Measurements from ENCODE around the gene TIMM10.
"Not testable (repeated sequence)": the region's sequence is repeated elsewhere in the genome, so short reads cannot be mapped to it uniquely, and the experiment has no call there.

DNA sequence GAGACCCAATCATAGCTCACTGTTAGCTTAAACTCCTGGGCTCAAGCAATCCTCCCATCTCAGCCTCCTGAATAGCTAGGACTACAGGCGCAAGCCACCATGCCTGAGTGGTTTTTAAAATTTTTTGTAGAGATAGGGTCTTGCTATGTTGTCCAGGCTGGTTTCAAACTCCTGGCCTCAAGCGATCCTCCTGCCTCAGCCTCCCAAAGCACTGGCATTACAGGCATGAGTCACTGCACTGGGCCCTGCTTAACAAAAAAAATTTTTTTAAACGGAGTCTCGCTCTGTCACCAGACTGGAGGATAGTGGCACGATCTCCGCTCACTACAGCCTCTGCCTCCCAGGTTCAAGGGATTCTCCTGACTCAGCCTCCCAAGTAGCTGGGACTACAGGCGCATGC is 3.9 kb upstream of the TIMM10 start:
- TF ChIP-seq, protein P1, sequence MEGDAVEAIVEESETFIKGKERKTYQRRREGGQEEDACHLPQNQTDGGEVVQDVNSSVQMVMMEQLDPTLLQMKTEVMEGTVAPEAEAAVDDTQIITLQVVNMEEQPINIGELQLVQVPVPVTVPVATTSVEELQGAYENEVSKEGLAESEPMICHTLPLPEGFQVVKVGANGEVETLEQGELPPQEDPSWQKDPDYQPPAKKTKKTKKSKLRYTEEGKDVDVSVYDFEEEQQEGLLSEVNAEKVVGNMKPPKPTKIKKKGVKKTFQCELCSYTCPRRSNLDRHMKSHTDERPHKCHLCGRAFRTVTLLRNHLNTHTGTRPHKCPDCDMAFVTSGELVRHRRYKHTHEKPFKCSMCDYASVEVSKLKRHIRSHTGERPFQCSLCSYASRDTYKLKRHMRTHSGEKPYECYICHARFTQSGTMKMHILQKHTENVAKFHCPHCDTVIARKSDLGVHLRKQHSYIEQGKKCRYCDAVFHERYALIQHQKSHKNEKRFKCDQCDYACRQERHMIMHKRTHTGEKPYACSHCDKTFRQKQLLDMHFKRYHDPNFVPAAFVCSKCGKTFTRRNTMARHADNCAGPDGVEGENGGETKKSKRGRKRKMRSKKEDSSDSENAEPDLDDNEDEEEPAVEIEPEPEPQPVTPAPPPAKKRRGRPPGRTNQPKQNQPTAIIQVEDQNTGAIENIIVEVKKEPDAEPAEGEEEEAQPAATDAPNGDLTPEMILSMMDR (conservative IDR thresholded peaks at IDR 0.05 in 1 of 2, IDR thresholded peaks at IDR 0.05 in 1 of 2; ENCODE audit: extremely low read depth in 1 of 2, insufficient read depth in 1 of 2, low read depth in 1 of 2, low read length in 2 of 2) = not testable (repeated sequence)
- TF ChIP-seq EZH2 (IDR thresholded peaks at IDR 0.05; ENCODE audit: borderline replicate concordance, low read length) = not testable (repeated sequence)

Data from mammary epithelial cell (primary cell).